GM10248 (cell line): ENCODE measurements around the gene COMMD7.
"Not testable (repeated sequence)": the region's sequence is repeated elsewhere in the genome, so short reads cannot be mapped to it uniquely, and the experiment has no call there.

Experiments used
- CTCF ChIA-PET: fragments of 300-600 bp; sonication (Branson Sonifier 250); formaldehyde crosslinking; extraction: SDS; loops from one replicate; lab custom pipeline; 2021; ENCODE audit warnings: antibody characterized with exemption; lab: Yijun Ruan, JAX
- POLR2A ChIA-PET: fragments of 350-650 bp; sonication (Branson Sonifier 250); formaldehyde crosslinking; extraction: SDS; loops from one replicate; lab custom pipeline; 2020; ENCODE audit warnings: antibody characterized with exemption; lab: Yijun Ruan, JAX
- DNase-seq: peaks from one replicate; pipeline ENCODE4 v3.0.0; 2012; ENCODE audit errors: extremely low spot score
- TF ChIP-seq, protein P1 (sequence below): IDR thresholded peaks from 2 replicates; pipeline ENCODE4 v1.5.1; 2012; ENCODE audit warnings: mild to moderate bottlenecking, low read depth; ENCODE audit errors: extremely low read depth, missing control alignments, control extremely low read depth

The COMMD7 gene

DNA sequence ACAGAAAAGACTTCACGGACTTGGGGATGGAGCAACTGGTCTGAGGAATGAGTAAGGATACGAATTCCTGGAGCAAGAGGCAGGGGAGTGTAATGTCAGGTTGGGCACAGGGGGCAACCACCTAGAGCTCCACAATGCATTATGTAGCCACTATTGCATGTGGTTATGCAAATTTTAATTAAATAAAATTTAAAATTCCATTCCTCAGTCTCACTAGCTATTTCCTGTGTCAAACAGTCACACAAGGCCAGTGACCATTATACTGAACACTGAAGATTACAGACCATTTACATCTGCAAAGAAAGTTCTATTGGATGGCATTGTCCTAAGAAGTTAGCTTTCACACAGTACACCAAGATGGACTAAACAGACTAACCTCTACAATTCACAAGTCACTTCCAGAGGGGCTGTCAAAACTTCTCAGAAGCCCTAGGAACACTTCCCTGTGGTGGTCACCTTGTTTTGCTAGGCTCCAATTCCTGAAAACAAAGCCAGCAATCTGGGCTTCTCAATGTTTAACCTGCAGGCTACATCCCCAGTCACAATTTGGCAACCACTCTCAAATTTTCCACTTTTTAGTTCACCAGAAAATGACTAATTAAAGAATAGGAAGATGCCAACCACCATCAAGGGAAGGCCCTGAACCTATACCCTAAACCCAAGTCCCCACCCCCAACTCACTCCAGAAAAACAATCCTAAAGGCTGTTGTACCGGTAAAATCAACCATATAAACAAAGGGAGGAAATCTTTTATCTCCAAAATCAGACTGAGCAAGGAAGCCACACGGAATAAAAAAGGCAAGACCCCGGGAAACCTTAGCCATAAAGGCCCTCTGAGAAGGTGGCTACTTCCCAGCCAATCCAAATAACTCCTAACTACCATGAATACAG is 35.3 kb downstream of the COMMD7 start:
- no peak for DNase-seq
- CTCF ChIA-PET, result interaction anchor here (1.2 to 2.6 kb wide), 2 partner anchors 17 to 70 kb away, joined by 3 to 8 read pairs; no protein-coding TSS in a partner anchor
- POLR2A ChIA-PET, result no interaction called here
- TF ChIP-seq, protein P1, sequence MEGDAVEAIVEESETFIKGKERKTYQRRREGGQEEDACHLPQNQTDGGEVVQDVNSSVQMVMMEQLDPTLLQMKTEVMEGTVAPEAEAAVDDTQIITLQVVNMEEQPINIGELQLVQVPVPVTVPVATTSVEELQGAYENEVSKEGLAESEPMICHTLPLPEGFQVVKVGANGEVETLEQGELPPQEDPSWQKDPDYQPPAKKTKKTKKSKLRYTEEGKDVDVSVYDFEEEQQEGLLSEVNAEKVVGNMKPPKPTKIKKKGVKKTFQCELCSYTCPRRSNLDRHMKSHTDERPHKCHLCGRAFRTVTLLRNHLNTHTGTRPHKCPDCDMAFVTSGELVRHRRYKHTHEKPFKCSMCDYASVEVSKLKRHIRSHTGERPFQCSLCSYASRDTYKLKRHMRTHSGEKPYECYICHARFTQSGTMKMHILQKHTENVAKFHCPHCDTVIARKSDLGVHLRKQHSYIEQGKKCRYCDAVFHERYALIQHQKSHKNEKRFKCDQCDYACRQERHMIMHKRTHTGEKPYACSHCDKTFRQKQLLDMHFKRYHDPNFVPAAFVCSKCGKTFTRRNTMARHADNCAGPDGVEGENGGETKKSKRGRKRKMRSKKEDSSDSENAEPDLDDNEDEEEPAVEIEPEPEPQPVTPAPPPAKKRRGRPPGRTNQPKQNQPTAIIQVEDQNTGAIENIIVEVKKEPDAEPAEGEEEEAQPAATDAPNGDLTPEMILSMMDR, result no peak

DNA sequence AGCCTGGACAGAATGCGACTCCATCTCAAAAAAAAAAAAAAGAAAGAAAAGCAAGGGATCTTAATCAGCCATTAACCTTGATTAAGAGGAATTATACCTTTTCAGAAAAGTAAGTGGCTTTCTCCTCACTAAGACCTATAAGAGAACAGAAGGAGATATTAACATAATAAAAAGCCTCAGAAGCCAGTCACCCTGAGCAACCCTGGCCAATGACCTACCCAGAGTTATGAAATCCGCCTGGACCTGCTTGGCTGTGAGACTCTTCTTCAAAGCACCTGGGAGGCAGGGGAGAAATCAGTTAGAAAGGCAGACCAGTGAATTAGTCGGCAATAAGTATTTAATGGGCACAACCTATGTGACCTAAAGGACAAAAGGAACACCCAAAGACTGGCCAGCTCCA is 36.8 kb downstream of the COMMD7 start:
- no peak for DNase-seq
- ChIA-PET POLR2A (no interaction called here), CTCF (interaction anchor here (0.8 kb wide), 1 partner anchor 33 kb away, joined by 4 read pairs; the partner anchor contains the start of gene C20orf203)
- TF ChIP-seq, protein P1, result no peak

DNA sequence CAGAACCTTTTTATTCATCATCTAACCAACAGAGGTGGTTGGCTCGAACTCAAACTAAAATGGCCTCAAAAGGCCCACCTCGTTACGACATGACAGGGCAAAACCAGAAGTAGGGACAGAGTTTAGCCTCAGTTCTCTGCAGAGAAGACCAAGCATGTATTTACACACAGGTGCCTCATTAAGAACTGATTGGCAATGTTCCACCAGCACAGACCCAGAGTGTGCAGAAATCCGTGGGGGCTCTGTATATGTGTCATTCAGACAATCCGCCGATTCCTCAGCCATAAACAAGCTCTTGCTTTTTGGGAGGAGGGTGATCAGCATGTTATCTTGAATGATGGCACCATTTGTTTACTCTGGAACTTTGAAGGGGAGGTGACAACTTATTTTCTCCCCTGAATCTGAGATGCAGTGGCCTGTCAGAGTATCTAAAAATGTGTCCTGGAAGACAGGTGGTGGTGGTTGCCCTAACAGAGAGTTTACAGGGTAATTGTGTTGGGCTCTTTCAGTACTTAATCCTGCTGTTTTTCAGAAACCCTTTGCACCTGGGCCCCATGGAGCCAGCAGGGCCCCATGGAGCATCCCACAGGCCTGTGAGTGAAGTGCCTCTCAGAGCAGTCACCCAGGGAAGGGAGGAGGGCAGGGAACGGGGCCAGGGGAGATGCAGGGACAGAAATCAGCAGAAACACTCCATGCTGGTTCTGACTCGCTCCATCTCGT is 40.4 kb downstream of the COMMD7 start:
- TF ChIP-seq, protein P1, result no peak
- POLR2A ChIA-PET, result no interaction called here
- CTCF ChIA-PET, result interaction anchor here (0.6 to 1.5 kb wide), 4 partner anchors 22 to 76 kb away, joined by 3 to 4 read pairs (median 3); no protein-coding TSS in a partner anchor
- DNase-seq, result no peak

DNA sequence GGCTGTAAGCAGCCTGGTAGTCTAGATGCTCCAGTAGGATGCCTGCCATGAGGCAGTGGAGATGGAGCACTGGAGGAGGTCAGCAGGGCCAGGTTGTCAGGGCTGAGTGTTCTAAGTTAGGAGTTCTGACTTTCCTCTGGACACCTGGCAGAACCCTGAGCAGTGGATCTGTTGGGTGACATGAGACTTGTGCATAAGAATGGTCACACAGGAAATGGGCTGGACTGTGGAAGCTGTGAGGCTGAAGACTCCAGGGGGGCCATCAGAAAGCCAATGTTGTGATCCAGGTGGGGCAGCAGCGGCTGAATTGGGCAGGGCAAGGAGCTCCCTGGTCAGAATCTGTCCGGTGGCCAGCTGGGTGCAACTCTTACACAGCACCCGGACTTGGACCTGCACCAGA is 45.7 kb downstream of the COMMD7 start:
- POLR2A ChIA-PET, result no interaction called here
- CTCF ChIA-PET, result interaction anchor here (2.4 kb wide), 1 partner anchor 23 kb away, joined by 10 read pairs; the partner anchor contains the start of gene C20orf203
- TF ChIP-seq, protein P1, result no peak
- DNase-seq, result no peak

DNA sequence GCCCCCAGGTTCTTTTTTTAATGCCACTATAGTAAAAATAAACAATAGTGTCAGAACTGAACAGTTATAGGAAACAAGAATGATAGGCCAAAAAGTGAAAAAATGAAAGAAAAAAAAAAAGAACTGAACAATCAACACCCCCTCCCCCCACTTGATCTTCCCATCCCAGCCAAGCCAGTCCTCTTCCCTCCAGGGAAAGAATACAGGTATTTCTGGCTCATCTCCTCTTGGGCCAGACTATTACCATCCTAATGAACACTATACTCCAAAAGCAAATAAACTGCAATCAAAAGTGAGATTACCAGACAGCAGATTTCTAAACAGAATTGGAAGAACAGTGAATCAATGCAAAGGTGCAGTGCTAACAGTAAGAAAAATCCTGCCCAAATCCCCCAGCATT is 48.2 kb downstream of the COMMD7 start:
- TF ChIP-seq, protein P1, result no peak

DNA sequence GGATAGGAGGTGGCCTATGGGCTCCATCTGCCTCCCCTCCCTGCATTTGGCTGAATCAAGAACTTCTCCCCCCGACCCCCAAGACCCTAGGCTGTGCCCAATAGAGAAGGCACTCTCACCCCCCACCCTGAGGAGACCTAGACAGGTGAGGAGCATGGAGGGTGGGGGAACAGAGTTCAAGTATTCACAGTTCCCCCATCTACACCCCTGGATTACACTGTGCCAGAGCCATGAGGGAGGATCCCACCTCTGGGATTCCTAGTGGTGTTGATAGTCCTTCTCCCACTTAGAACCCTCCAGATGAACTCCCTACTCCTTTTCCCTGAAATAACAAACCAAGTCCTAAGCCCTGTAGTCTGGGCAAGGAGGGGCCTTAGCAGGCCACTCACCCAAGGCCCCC is 54.3 kb downstream of the COMMD7 start:
- DNase-seq, POLR2A ChIA-PET: not testable (repeated sequence)
- CTCF ChIA-PET, result interaction anchor here (4.0 kb wide), 1 partner anchor 15 kb away, joined by 15 read pairs; the partner anchor contains the start of gene C20orf203

More for the DNA sequence above, 48.2 kb downstream of the COMMD7 start:
- ChIA-PET POLR2A (no interaction called here), CTCF (no interaction called here)
- DNase-seq, result no peak
